Right lung (tissue), 5 donors: ENCODE measurements around the gene RRBP1. TPM values are rescaled to one million over a fixed set of nuclear protein-coding genes. Genes with fewer than 3 reads are reported as not detected.
A peak's percentile ranks its signal among the peaks of the same experiment; 100 is the strongest.
"Not testable (repeated sequence)": the region's sequence is repeated elsewhere in the genome, so short reads cannot be mapped to it uniquely, and the experiment has no call there.

Source experiments
- DNase-seq, 2 donors: peaks; one replicate each; pipeline ENCODE4 v3.0.0-alpha.2; 2013
- polyA plus RNA-seq, 5 donors: library from polyadenylated mRNA; unstranded; fragments of 120-200 nt; gene quantifications; one replicate each; pipeline versions ENCODE4 v1.2.1 to v1.2.3, GENCODE V29; 2013; ENCODE audit warnings: inconsistent platforms in 1 of 5, low replicate concordance in 1 of 5; ENCODE audit not compliant: insufficient read length in 5 of 5, insufficient read depth in 1 of 5

Gene RRBP1
- polyA plus RNA-seq, 5 donors = 88.2 to 155 (median 111) TPM

GRCh38 chr20:17665756-17666155, 16.3 kb downstream of the RRBP1 start:
- DNase-seq = no peak

GRCh38 chr20:17664025-17664633, 17.9 kb downstream of the RRBP1 start:
- no peak for DNase-seq

- no peak for DNase-seq
Observed at GRCh38 chr20:17663486-17663885, 18.6 kb downstream of the RRBP1 start.

GRCh38 chr20:17663040-17663399, 19.0 kb downstream of the RRBP1 start:
- DNase-seq = no peak

- no peak for DNase-seq
Observed at GRCh38 chr20:17662333-17663039, 19.6 kb downstream of the RRBP1 start.

GRCh38 chr20:17661121-17661744, 20.8 kb downstream of the RRBP1 start:
- no peak for DNase-seq

- no peak for DNase-seq
Observed at GRCh38 chr20:17660667-17661066, 21.4 kb downstream of the RRBP1 start.

GRCh38 chr20:17659801-17660200, 22.2 kb downstream of the RRBP1 start:
- no peak for DNase-seq

- DNase-seq = not testable (repeated sequence)
Observed at GRCh38 chr20:17659344-17659743, 22.7 kb downstream of the RRBP1 start.

- DNase-seq = no peak
Observed at GRCh38 chr20:17658648-17658993, 23.4 kb downstream of the RRBP1 start.

- no peak for DNase-seq
Observed at GRCh38 chr20:17657898-17658647, 24.0 kb downstream of the RRBP1 start.

GRCh38 chr20:17657079-17657825, 24.8 kb downstream of the RRBP1 start:
- DNase-seq = no peak

GRCh38 chr20:17655865-17656479, 26.1 kb downstream of the RRBP1 start:
- no peak for DNase-seq

- no peak for DNase-seq
Observed at GRCh38 chr20:17655286-17655651, 26.8 kb downstream of the RRBP1 start.

GRCh38 chr20:17654649-17655285, 27.3 kb downstream of the RRBP1 start:
- no peak for DNase-seq

- no peak for DNase-seq
Observed at GRCh38 chr20:17653835-17654648, 28.0 kb downstream of the RRBP1 start.

- no peak for DNase-seq
Observed at GRCh38 chr20:17652411-17652810, 29.6 kb downstream of the RRBP1 start.

GRCh38 chr20:17651760-17652388, 30.2 kb downstream of the RRBP1 start:
- peak; percentile 41 to 50 for DNase-seq

GRCh38 chr20:17651129-17651759, 30.8 kb downstream of the RRBP1 start:
- DNase-seq = no peak
